BLaER1 (cell line): ENCODE results near the gene CEP112.

ENCODE experiments used
- H3K27ac ChIP-seq: shearing (Covaris generic); formaldehyde crosslinking; 2 replicates; pipeline ENCODE4 v1.8.1; 2022
- H3K27me3 ChIP-seq: shearing (Covaris generic); formaldehyde crosslinking; 2 replicates; pipeline ENCODE4 v1.8.1; 2022
- H3K36me3 ChIP-seq: shearing (Covaris generic); formaldehyde crosslinking; 2 replicates; pipeline ENCODE4 v1.8.1; 2022
- H3K4me1 ChIP-seq: shearing (Covaris generic); formaldehyde crosslinking; 2 replicates; pipeline ENCODE4 v1.8.1; 2022
- H3K4me2 ChIP-seq: shearing (Covaris generic); formaldehyde crosslinking; 2 replicates; pipeline ENCODE4 v1.8.1; 2022
- H3K4me3 ChIP-seq: shearing (Covaris generic); formaldehyde crosslinking; 2 replicates; pipeline ENCODE4 v1.8.1; 2022
- H3K9ac ChIP-seq: shearing (Covaris generic); formaldehyde crosslinking; 2 replicates; pipeline ENCODE4 v1.8.1; 2022
- H3K9me3 ChIP-seq: shearing (Covaris generic); formaldehyde crosslinking; 2 replicates; pipeline ENCODE4 v1.8.1; 2022
- H4K20me1 ChIP-seq: shearing (Covaris generic); formaldehyde crosslinking; 2 replicates; pipeline ENCODE4 v1.8.1; 2022
- Cebpa-rat ChIP-seq: shearing (Covaris generic); IDR thresholded peaks from 2 replicates; pipeline ENCODE4 v1.8.1; 2022

The CEP112 gene

GRCh38 chr17:65730711-65731169, 461.2 kb downstream of the CEP112 start:
- H3K4me2 ChIP-seq: no peak overlapping the region
- H3K27me3 ChIP-seq: no peaks in the 10 kb centered on the region
- H3K9ac ChIP-seq: no peak overlapping the region
- H3K36me3 ChIP-seq: no peaks in the 10 kb centered on the region
- H3K27ac ChIP-seq: no peak overlapping the region
- peaks cover 14% of the 10 kb centered on the region for H3K9me3 ChIP-seq
- no peaks in the 10 kb centered on the region for H3K4me1 ChIP-seq
- H3K4me3 ChIP-seq: no peak overlapping the region
- H4K20me1 ChIP-seq: no peaks in the 10 kb centered on the region
- TF ChIP-seq Cebpa-rat: no peak

GRCh38 chr17:65729207-65729606, 462.7 kb downstream of the CEP112 start:
- H4K20me1 ChIP-seq: no peaks in the 10 kb centered on the region
- TF ChIP-seq Cebpa-rat: no peak
- no peak overlapping the region for H3K9ac ChIP-seq
- no peak overlapping the region for H3K4me2 ChIP-seq
- H3K36me3 ChIP-seq: no peaks in the 10 kb centered on the region
- no peaks in the 10 kb centered on the region for H3K27me3 ChIP-seq
- H3K9me3 ChIP-seq: peaks cover 14% of the 10 kb centered on the region
- no peaks in the 10 kb centered on the region for H3K4me1 ChIP-seq
- H3K4me3 ChIP-seq: no peak overlapping the region
- H3K27ac ChIP-seq: no peak overlapping the region

GRCh38 chr17:65727832-65728231, 464.1 kb downstream of the CEP112 start:
- peaks cover 14% of the 10 kb centered on the region for H3K9me3 ChIP-seq
- H3K27ac ChIP-seq: no peak overlapping the region
- no peaks in the 10 kb centered on the region for H4K20me1 ChIP-seq
- no peak overlapping the region for H3K4me3 ChIP-seq
- H3K4me2 ChIP-seq: no peak overlapping the region
- no peak for TF ChIP-seq Cebpa-rat
- no peaks in the 10 kb centered on the region for H3K36me3 ChIP-seq
- H3K27me3 ChIP-seq: no peaks in the 10 kb centered on the region
- no peaks in the 10 kb centered on the region for H3K4me1 ChIP-seq
- H3K9ac ChIP-seq: no peak overlapping the region

- no peak overlapping the region for H3K27ac ChIP-seq
- H4K20me1 ChIP-seq: no peaks in the 10 kb centered on the region
- no peak for TF ChIP-seq Cebpa-rat
- no peaks in the 10 kb centered on the region for H3K4me1 ChIP-seq
- H3K36me3 ChIP-seq: no peaks in the 10 kb centered on the region
- no peak overlapping the region for H3K4me2 ChIP-seq
- H3K4me3 ChIP-seq: no peak overlapping the region
- peaks cover 9% of the 10 kb centered on the region for H3K9me3 ChIP-seq
- H3K27me3 ChIP-seq: no peaks in the 10 kb centered on the region
- no peak overlapping the region for H3K9ac ChIP-seq
Measured at GRCh38 chr17:65727246-65727645, 464.7 kb downstream of the CEP112 start.

GRCh38 chr17:65723431-65724151, 468.3 kb downstream of the CEP112 start:
- Histone ChIP-seq H4K20me1 (no peaks in the 10 kb centered on the region), H3K4me2 (no peak overlapping the region), H3K27me3 (no peaks in the 10 kb centered on the region), H3K4me3 (no peak overlapping the region), H3K27ac (no peak overlapping the region), H3K36me3 (no peaks in the 10 kb centered on the region), H3K4me1 (no peaks in the 10 kb centered on the region), H3K9me3 (no peaks in the 10 kb centered on the region), H3K9ac (no peak overlapping the region)
- no peak for TF ChIP-seq Cebpa-rat

GRCh38 chr17:65718601-65719000, 473.3 kb downstream of the CEP112 start:
- no peak for TF ChIP-seq Cebpa-rat
- no peak overlapping the region for H3K9ac ChIP-seq
- no peaks in the 10 kb centered on the region for H3K9me3 ChIP-seq

GRCh38 chr17:65712383-65713267, 479.3 kb downstream of the CEP112 start:
- Histone ChIP-seq H3K27ac (no peak overlapping the region), H3K27me3 (no peaks in the 10 kb centered on the region), H3K4me1 (no peaks in the 10 kb centered on the region), H3K9ac (no peak overlapping the region), H3K4me3 (no peak overlapping the region), H3K9me3 (no peaks in the 10 kb centered on the region), H3K36me3 (no peaks in the 10 kb centered on the region), H4K20me1 (no peaks in the 10 kb centered on the region), H3K4me2 (no peak overlapping the region)
- no peak for TF ChIP-seq Cebpa-rat

More at GRCh38 chr17:65718601-65719000, 473.3 kb downstream of the CEP112 start:
- no peak overlapping the region for H3K4me2 ChIP-seq
- H3K27ac ChIP-seq: no peak overlapping the region
- no peaks in the 10 kb centered on the region for H4K20me1 ChIP-seq
- H3K27me3 ChIP-seq: no peaks in the 10 kb centered on the region
- no peaks in the 10 kb centered on the region for H3K4me1 ChIP-seq
- H3K4me3 ChIP-seq: no peak overlapping the region
- H3K36me3 ChIP-seq: no peaks in the 10 kb centered on the region

- Histone ChIP-seq H3K27ac (no peak overlapping the region), H3K4me2 (no peak overlapping the region), H3K4me3 (no peak overlapping the region), H3K9me3 (no peaks in the 10 kb centered on the region), H4K20me1 (no peaks in the 10 kb centered on the region), H3K9ac (no peak overlapping the region), H3K36me3 (no peaks in the 10 kb centered on the region), H3K4me1 (no peaks in the 10 kb centered on the region), H3K27me3 (no peaks in the 10 kb centered on the region)
- TF ChIP-seq Cebpa-rat: no peak
Measured at GRCh38 chr17:65711671-65712276, 480.2 kb downstream of the CEP112 start.

GRCh38 chr17:65707780-65708179, 484.2 kb downstream of the CEP112 start:
- Histone ChIP-seq H3K27me3 (no peaks in the 10 kb centered on the region), H4K20me1 (no peaks in the 10 kb centered on the region), H3K9ac (no peak overlapping the region), H3K4me1 (no peaks in the 10 kb centered on the region), H3K27ac (no peak overlapping the region), H3K36me3 (no peaks in the 10 kb centered on the region), H3K4me3 (no peak overlapping the region), H3K9me3 (no peaks in the 10 kb centered on the region), H3K4me2 (no peak overlapping the region)
- TF ChIP-seq Cebpa-rat: no peak

- Histone ChIP-seq H3K27me3 (no peaks in the 10 kb centered on the region), H3K4me2 (no peak overlapping the region)
Measured at GRCh38 chr17:65704731-65705130, 487.2 kb downstream of the CEP112 start.

More at GRCh38 chr17:65704731-65705130, 487.2 kb downstream of the CEP112 start:
- Histone ChIP-seq H3K4me3 (no peak overlapping the region), H3K36me3 (no peaks in the 10 kb centered on the region), H3K4me1 (no peaks in the 10 kb centered on the region), H4K20me1 (no peaks in the 10 kb centered on the region), H3K27ac (no peak overlapping the region), H3K9me3 (no peaks in the 10 kb centered on the region), H3K9ac (no peak overlapping the region)
- TF ChIP-seq Cebpa-rat: no peak
